ENCODE results near the gene MIB2. TPM values are rescaled to one million over a fixed set of nuclear protein-coding genes. Genes with fewer than 3 reads are reported as not detected.

Gene MIB2
- polyA plus RNA-seq, 1 donor from 2014 or later, result 106 TPM

- Histone ChIP-seq H3K4me3 (ENCODE audit: low read length) (no peak overlapping the region), H3K9me3 (ENCODE audit: low read length) (no peaks in the 10 kb centered on the region), H3K4me2 (ENCODE audit: low read length) (no peak overlapping the region), H3K27me3 (ENCODE audit: insufficient read depth, low read depth, low read length) (no peaks in the 10 kb centered on the region), H3K27ac (ENCODE audit: low read length) (no peak overlapping the region), H3F3A (ENCODE audit: insufficient read depth, low read length, poor library complexity, severe bottlenecking) (no peaks in the 10 kb centered on the region), H3K9ac (ENCODE audit: low read length) (no peak overlapping the region), H2AFZ (ENCODE audit: low read depth, low read length) (no peak overlapping the region), H3K36me3 (ENCODE audit: insufficient read depth, low read length) (no peaks in the 10 kb centered on the region), H3K79me2 (replicated peaks; ENCODE audit: insufficient read depth, low read length) (no peaks in the 10 kb centered on the region), H3K9me2 (ENCODE audit: insufficient read depth, low read length) (no peaks in the 10 kb centered on the region), H4K20me1 (ENCODE audit: insufficient read depth) (no peaks in the 10 kb centered on the region)
- TF ChIP-seq SMC3 (conservative IDR thresholded peaks at IDR 0.05; ENCODE audit: poor library complexity) (no peak), EZH2 (IDR thresholded peaks at IDR 0.05; ENCODE audit: borderline replicate concordance, insufficient read depth, low read length, poor library complexity, severe bottlenecking) (no peak), RAD21 (conservative IDR thresholded peaks at IDR 0.05) (no peak), TAF1 (IDR thresholded peaks at IDR 0.05; ENCODE audit: low read depth) (no peak), POLR2AphosphoS5 (IDR thresholded peaks at IDR 0.05) (no peak), MXI1 (conservative IDR thresholded peaks at IDR 0.05; ENCODE audit: poor library complexity, severe bottlenecking) (no peak), EP300 (conservative IDR thresholded peaks at IDR 0.05; ENCODE audit: poor library complexity, severe bottlenecking) (no peak)
- TF ChIP-seq, protein P1, sequence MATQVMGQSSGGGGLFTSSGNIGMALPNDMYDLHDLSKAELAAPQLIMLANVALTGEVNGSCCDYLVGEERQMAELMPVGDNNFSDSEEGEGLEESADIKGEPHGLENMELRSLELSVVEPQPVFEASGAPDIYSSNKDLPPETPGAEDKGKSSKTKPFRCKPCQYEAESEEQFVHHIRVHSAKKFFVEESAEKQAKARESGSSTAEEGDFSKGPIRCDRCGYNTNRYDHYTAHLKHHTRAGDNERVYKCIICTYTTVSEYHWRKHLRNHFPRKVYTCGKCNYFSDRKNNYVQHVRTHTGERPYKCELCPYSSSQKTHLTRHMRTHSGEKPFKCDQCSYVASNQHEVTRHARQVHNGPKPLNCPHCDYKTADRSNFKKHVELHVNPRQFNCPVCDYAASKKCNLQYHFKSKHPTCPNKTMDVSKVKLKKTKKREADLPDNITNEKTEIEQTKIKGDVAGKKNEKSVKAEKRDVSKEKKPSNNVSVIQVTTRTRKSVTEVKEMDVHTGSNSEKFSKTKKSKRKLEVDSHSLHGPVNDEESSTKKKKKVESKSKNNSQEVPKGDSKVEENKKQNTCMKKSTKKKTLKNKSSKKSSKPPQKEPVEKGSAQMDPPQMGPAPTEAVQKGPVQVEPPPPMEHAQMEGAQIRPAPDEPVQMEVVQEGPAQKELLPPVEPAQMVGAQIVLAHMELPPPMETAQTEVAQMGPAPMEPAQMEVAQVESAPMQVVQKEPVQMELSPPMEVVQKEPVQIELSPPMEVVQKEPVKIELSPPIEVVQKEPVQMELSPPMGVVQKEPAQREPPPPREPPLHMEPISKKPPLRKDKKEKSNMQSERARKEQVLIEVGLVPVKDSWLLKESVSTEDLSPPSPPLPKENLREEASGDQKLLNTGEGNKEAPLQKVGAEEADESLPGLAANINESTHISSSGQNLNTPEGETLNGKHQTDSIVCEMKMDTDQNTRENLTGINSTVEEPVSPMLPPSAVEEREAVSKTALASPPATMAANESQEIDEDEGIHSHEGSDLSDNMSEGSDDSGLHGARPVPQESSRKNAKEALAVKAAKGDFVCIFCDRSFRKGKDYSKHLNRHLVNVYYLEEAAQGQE (IDR thresholded peaks at IDR 0.05; ENCODE audit: borderline replicate concordance), result no peak
- TF ChIP-seq, protein P2, sequence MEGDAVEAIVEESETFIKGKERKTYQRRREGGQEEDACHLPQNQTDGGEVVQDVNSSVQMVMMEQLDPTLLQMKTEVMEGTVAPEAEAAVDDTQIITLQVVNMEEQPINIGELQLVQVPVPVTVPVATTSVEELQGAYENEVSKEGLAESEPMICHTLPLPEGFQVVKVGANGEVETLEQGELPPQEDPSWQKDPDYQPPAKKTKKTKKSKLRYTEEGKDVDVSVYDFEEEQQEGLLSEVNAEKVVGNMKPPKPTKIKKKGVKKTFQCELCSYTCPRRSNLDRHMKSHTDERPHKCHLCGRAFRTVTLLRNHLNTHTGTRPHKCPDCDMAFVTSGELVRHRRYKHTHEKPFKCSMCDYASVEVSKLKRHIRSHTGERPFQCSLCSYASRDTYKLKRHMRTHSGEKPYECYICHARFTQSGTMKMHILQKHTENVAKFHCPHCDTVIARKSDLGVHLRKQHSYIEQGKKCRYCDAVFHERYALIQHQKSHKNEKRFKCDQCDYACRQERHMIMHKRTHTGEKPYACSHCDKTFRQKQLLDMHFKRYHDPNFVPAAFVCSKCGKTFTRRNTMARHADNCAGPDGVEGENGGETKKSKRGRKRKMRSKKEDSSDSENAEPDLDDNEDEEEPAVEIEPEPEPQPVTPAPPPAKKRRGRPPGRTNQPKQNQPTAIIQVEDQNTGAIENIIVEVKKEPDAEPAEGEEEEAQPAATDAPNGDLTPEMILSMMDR (IDR thresholded peaks at IDR 0.05; ENCODE audit: poor library complexity, severe bottlenecking), result no peak
These were observed 7.4 kb downstream of the MIB2 start for GRCh38 chr1:1622788-1623094.

- H4K20me1 ChIP-seq (ENCODE audit: insufficient read depth), result no peaks in the 10 kb centered on the region
- no peak overlapping the region for H2AFZ ChIP-seq (ENCODE audit: low read depth, low read length)
- H3K9me3 ChIP-seq (ENCODE audit: low read length), result no peaks in the 10 kb centered on the region
- no peak overlapping the region for H3K9ac ChIP-seq (ENCODE audit: low read length)
- no peak overlapping the region for H3K27ac ChIP-seq (ENCODE audit: low read length)
- no peaks in the 10 kb centered on the region for H3K27me3 ChIP-seq (ENCODE audit: insufficient read depth, low read depth, low read length)
- no peak overlapping the region for H3K4me3 ChIP-seq (ENCODE audit: low read length)
- TF ChIP-seq, protein P2 (IDR thresholded peaks at IDR 0.05; ENCODE audit: poor library complexity, severe bottlenecking), result no peak
- TF ChIP-seq EP300 (conservative IDR thresholded peaks at IDR 0.05; ENCODE audit: poor library complexity, severe bottlenecking), result no peak
- no peak for TF ChIP-seq RAD21 (conservative IDR thresholded peaks at IDR 0.05)
- no peak for TF ChIP-seq POLR2AphosphoS5 (IDR thresholded peaks at IDR 0.05)
- no peak for TF ChIP-seq SMC3 (conservative IDR thresholded peaks at IDR 0.05; ENCODE audit: poor library complexity)
- no peak for TF ChIP-seq TAF1 (IDR thresholded peaks at IDR 0.05; ENCODE audit: low read depth)
- no peak for TF ChIP-seq EZH2 (IDR thresholded peaks at IDR 0.05; ENCODE audit: borderline replicate concordance, insufficient read depth, low read length, poor library complexity, severe bottlenecking)
- TF ChIP-seq MXI1 (conservative IDR thresholded peaks at IDR 0.05; ENCODE audit: poor library complexity, severe bottlenecking), result no peak
- TF ChIP-seq, protein P1 (IDR thresholded peaks at IDR 0.05; ENCODE audit: borderline replicate concordance), result no peak
- no peak overlapping the region for H3K4me2 ChIP-seq (ENCODE audit: low read length)
- H3K36me3 ChIP-seq (ENCODE audit: insufficient read depth, low read length), result peaks cover 2% of the 10 kb centered on the region
- H3K9me2 ChIP-seq (ENCODE audit: insufficient read depth, low read length), result no peaks in the 10 kb centered on the region
- no peaks in the 10 kb centered on the region for H3F3A ChIP-seq (ENCODE audit: insufficient read depth, low read length, poor library complexity, severe bottlenecking)
- H3K79me2 ChIP-seq (replicated peaks; ENCODE audit: insufficient read depth, low read length), result no peaks in the 10 kb centered on the region
These were observed 7.9 kb downstream of the MIB2 start for GRCh38 chr1:1623181-1623630.
